Aorta (tissue), 5 donors: Measurements from ENCODE around the gene ACHE. TPM values are rescaled to one million over a fixed set of nuclear protein-coding genes. Genes with fewer than 3 reads are reported as not detected.

Source experiments
- ATAC-seq: fragments of 200-7000 bp; cut with Tn5 transposase; one replicate; pipeline ENCODE4 v1.9.1; 2022; ENCODE audit warnings: moderate library complexity; ENCODE audit not compliant: low FRiP score
- DNase-seq, 2 donors: peaks; one replicate each; pipeline ENCODE4 v3.0.0-alpha.2; 2020
- H3K27ac ChIP-seq, 2 donors: one replicate each; pipeline ENCODE4 v1.5.1; 2013; ENCODE audit warnings: low read length in 2 of 2, mild to moderate bottlenecking in 2 of 2, moderate library complexity in 2 of 2, control low read depth in 1 of 2, inconsistent platforms in 1 of 2, low read depth in 1 of 2
- H3K27me3 ChIP-seq, 2 donors: one replicate each; pipeline ENCODE4 v1.6.1; 2013; ENCODE audit warnings: control low read depth in 1 of 2, low read length in 1 of 2, mild to moderate bottlenecking in 1 of 2, moderate library complexity in 1 of 2; ENCODE audit not compliant: insufficient read depth in 2 of 2, control insufficient read depth in 1 of 2
- H3K36me3 ChIP-seq, 2 donors: one replicate each; pipeline ENCODE4 v1.6.1; 2013; ENCODE audit warnings: control low read depth in 1 of 2, low read length in 1 of 2, mild to moderate bottlenecking in 1 of 2; ENCODE audit not compliant: insufficient read depth in 2 of 2, control insufficient read depth in 1 of 2
- H3K4me1 ChIP-seq, 2 donors: one replicate each; pipeline ENCODE4 v1.6.1; 2013; ENCODE audit warnings: low read length in 2 of 2, control low read depth in 1 of 2, mild to moderate bottlenecking in 1 of 2, moderate library complexity in 1 of 2; ENCODE audit not compliant: insufficient read depth in 2 of 2, control insufficient read depth in 1 of 2
- H3K4me3 ChIP-seq, 2 donors: one replicate each; pipeline ENCODE4 v1.5.1; 2013; ENCODE audit warnings: low read length in 2 of 2, control low read depth in 1 of 2, mild to moderate bottlenecking in 1 of 2
- H3K9me3 ChIP-seq: one replicate; pipeline ENCODE4 v1.6.1; 2013; ENCODE audit warnings: mild to moderate bottlenecking, low read length; ENCODE audit not compliant: control insufficient read depth
- WGBS, 2 donors: extraction: QIAGEN DNeasy Blood & Tissue Kit; methylation state at CpG; one replicate each; pipeline ENCODE4 v1.1.7; 2013; 5-methylcytosine and 5-hydroxymethylcytosine counted together
- intact Hi-C, 2 donors: fragments of 100-400 bp; cut with DNase I; formaldehyde crosslinking; loops; one replicate each; pipeline versions ENCODE4 v1.14.2 to v1.15.0; 2022
- polyA plus RNA-seq, 2 donors: library from polyadenylated mRNA; stranded (reverse); fragments of 200-250 nt; gene quantifications; one replicate each; pipeline ENCODE4 v1.2.3, GENCODE V29; 2013
- total RNA-seq, 2 donors: library from RNA; stranded (reverse); fragmentation: NEBNext Ultra II Directional; extraction: Animal tissue kit (Norgen Biotek cat#: 25700); gene quantifications; one replicate each; pipeline ENCODE4 v1.2.1, GENCODE V29; 2021
- donor health status: healthy with polysubstance abuse.
- donor health status: Bipolar disorder and iron deficiency.
- donor health status: DM: no; HTN: no; CAD: no.
- donor health status: DM: no; HTN: no; CAD: no.
- donor health status: DM: yes; HTN: yes; CAD: no.

Gene ACHE
- total and polyA plus RNA-seq, 4 donors, result 1.0 to 2.6 (median 1.6) TPM

DNA sequence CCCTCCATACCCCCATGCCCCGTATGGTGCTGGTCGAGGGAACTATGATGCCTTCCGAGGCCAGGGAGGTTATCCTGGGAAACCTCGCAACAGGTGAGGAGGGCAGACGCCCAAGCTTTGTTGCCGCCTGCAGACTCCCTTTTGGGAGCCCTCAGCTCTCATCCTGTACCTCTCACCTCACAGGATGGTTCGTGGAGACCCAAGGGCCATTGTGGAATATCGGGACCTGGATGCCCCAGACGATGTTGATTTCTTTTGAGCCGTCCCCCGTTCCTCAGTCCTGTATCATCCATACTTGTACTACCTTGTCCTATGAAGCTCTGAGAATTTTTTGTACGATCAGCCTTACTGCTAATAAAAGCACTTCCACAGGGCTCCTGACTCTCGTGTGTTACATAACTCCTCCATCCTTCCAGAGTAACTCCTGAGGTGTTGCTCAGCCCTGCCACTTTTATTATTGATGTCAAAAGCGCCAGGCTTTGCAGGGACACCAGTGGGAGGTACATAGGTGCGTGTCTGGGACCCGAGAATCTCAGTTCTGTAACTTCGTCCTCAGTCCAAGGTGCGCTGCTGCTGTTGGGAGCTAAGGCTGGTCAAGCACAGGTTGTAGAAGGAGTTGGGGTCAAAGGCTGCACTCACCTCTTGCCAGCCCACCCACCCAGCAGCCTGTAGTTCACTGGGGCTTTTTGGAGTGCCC lies 7.2 kb downstream of the ACHE start:
- H3K4me3 ChIP-seq, result no peak overlapping the region
- no peak for DNase-seq
- no peaks in the 10 kb centered on the region for H3K4me1 ChIP-seq
- intact Hi-C loops, result no loop called here
- no peak overlapping the region for H3K27ac ChIP-seq
- H3K36me3 ChIP-seq, result peaks cover 2 to 14% of the 10 kb centered on the region in 2 donors
- H3K27me3 ChIP-seq, result no peaks in the 10 kb centered on the region
- WGBS, 2 donors, result 69 to 71% methylated on average over 18 of the region's 18 CpGs
- no peak for ATAC-seq
- H3K9me3 ChIP-seq, result no peaks in the 10 kb centered on the region

- intact Hi-C loops, result no loop called here
- DNase-seq (no peak), ATAC-seq (no peak)
- H3K4me1 ChIP-seq, result no peaks in the 10 kb centered on the region
- H3K4me3 ChIP-seq, result no peak overlapping the region
- H3K9me3 ChIP-seq, result no peaks in the 10 kb centered on the region
- peaks cover 2 to 14% of the 10 kb centered on the region in 2 donors for H3K36me3 ChIP-seq
- no peak overlapping the region for H3K27ac ChIP-seq
- 72 to 74% methylated on average over 21 of the region's 21 CpGs for WGBS, 2 donors
- no peaks in the 10 kb centered on the region for H3K27me3 ChIP-seq
Measured at GRCh38 chr7:100887516-100888290, 8.0 kb downstream of the ACHE start.

DNA sequence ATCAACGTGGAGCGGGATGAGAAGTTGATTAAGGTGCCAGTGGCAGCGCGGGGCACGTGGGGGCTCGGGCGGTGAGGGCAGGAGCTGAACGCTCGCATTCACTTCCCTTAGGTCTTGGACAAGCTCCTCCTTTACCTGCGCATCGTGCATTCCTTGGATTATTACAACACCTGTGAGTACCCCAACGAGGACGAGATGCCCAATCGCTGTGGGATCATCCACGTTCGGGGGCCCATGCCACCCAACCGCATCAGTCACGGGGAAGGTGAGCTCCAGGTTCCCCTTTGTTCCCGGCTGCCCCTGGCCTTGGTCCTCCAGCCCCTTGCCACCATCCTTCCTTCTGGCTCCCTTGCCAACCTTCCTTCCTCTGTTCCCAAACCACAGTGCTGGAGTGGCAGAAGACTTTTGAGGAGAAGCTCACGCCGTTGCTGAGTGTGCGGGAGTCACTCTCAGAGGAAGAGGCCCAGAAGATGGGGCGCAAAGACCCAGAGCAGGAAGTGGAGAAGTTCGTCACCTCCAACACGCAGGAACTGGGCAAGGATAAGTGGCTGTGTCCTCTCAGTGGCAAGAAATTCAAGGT lies 8.7 kb downstream of the ACHE start:
- Histone ChIP-seq H3K4me1 (no peaks in the 10 kb centered on the region), H3K9me3 (no peaks in the 10 kb centered on the region), H3K36me3 (peaks cover 2 to 14% of the 10 kb centered on the region in 2 donors), H3K27me3 (no peaks in the 10 kb centered on the region), H3K4me3 (no peak overlapping the region), H3K27ac (no peak overlapping the region)
- intact Hi-C loops, result no loop called here
- ATAC-seq, result no peak
- WGBS, 2 donors, result 84 to 87% methylated on average over 25 of the region's 25 CpGs
- no peak for DNase-seq

GRCh38 chr7:100886142-100886935 lies 9.3 kb downstream of the ACHE start:
- WGBS, 2 donors, result 85 to 89% methylated on average over 27 of the region's 27 CpGs
- H3K9me3 ChIP-seq, result no peaks in the 10 kb centered on the region
- no peak for ATAC-seq
- no peaks in the 10 kb centered on the region for H3K4me1 ChIP-seq
- peaks cover 2 to 14% of the 10 kb centered on the region in 2 donors for H3K36me3 ChIP-seq
- H3K27ac ChIP-seq, result no peak overlapping the region
- H3K27me3 ChIP-seq, result no peaks in the 10 kb centered on the region
- intact Hi-C loops, result no loop called here
- H3K4me3 ChIP-seq, result no peak overlapping the region
- DNase-seq, result no peak

GRCh38 chr7:100885440-100886141 lies 10.1 kb downstream of the ACHE start:
- no peaks in the 10 kb centered on the region for H3K4me1 ChIP-seq
- WGBS, 2 donors, result 79 to 82% methylated on average over 22 of the region's 22 CpGs

DNA sequence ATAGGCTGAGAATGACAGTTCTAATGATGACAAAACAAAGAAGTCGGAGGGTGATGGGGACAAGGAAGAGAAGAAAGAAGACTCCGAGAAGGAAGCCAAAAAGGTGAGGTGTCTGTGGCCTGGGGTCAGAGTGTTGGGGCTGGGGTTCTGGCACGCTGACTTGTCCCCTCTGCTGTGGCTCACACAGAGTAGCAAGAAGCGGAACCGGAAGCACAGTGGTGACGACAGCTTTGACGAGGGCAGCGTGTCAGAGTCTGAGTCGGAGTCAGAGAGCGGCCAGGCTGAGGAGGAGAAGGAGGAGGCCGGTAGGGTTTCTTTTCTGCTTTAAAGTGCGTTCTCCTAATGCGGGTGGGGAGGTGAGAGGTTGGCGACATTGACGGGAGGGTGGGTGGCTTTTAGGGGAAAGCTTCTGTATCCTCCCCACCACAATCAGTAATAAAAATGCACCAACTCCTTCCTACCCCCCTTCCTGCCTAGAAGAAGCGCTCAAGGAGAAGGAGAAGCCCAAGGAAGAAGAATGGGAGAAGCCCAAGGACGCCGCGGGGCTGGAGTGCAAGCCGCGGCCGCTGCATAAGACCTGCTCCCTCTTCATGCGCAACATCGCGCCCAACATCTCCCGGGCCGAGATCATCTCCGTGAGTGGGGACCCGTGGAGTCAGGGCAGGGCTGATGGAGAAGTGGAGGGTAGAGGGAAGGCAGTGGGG lies 10.8 kb downstream of the ACHE start:
- no peak overlapping the region for H3K27ac ChIP-seq
- H3K4me3 ChIP-seq, result no peak overlapping the region
- no peaks in the 10 kb centered on the region for H3K4me1 ChIP-seq
- intact Hi-C loops, result no loop called here
- H3K27me3 ChIP-seq, result no peaks in the 10 kb centered on the region
- H3K36me3 ChIP-seq, result peaks cover 2 to 14% of the 10 kb centered on the region in 2 donors
- WGBS, 2 donors, result 86 to 87% methylated on average over 29 of the region's 29 CpGs
- no peaks in the 10 kb centered on the region for H3K9me3 ChIP-seq
- DNase-seq (no peak), ATAC-seq (no peak)

More at GRCh38 chr7:100885440-100886141, 10.1 kb downstream of the ACHE start:
- H3K27ac ChIP-seq, result no peak overlapping the region
- H3K36me3 ChIP-seq, result peaks cover 2 to 14% of the 10 kb centered on the region in 2 donors
- DNase-seq (no peak), ATAC-seq (no peak)
- no peak overlapping the region for H3K4me3 ChIP-seq
- H3K9me3 ChIP-seq, result no peaks in the 10 kb centered on the region
- no peaks in the 10 kb centered on the region for H3K27me3 ChIP-seq
- intact Hi-C loops, result no loop called here

DNA sequence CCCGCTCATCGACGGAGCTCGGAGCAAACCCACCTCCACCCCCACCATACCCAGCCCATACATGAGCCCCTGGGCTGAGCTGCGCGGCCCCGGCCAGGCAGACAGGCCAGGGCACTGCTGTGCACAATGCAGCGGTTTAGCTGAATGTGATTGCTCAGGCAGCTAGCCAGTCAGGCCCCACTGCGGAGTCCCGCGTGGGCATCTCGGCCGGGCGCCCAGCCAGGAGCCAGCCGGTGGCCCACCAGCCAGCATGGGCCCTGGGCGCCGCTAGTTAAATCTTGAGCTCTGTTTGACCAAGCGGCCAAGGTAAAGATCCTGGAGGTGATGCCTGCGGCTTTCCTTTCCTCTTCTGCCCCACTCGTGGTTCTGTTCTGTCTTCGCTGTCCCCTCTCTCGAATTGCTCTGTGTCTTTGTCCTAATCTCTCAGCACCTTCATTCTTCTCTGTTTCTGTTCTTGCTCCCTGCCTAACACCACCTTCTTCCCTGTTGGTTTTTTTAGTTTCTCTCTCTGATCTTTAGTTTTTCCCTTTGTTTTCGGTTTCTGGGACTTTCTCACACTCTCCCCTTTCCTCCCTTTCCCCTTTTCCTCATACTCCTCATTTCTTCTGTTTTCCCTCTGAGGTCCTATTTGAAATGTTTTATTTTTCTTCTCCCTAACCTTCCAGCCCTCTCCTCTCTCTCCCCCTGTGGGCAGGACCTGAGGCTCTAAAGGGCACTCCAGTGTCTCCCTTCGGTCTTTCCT lies 12.7 kb downstream of the ACHE start:
- intact Hi-C loops, result no loop called here
- Histone ChIP-seq H3K27ac (no peak overlapping the region), H3K9me3 (no peaks in the 10 kb centered on the region), H3K27me3 (no peaks in the 10 kb centered on the region), H3K4me1 (no peaks in the 10 kb centered on the region), H3K4me3 (no peak overlapping the region), H3K36me3 (peaks cover 2 to 14% of the 10 kb centered on the region in 2 donors)
- 83 to 87% methylated on average over 22 to 24 of the region's 24 CpGs for WGBS, 2 donors
- ATAC-seq (no peak), DNase-seq (no peak)
